SH-SY5Y (cell line): ENCODE data around the gene FOXD3.

Experiments used
- GATA2 ChIP-seq: IDR thresholded peaks from 2 replicates; pipeline ENCODE4 v1.6.1; 2011; ENCODE audit warnings: mild to moderate bottlenecking, low read depth, low read length
- GATA3 ChIP-seq: IDR thresholded peaks from 2 replicates; pipeline ENCODE4 v1.6.1; 2011; ENCODE audit warnings: low read depth, mild to moderate bottlenecking, low read length, moderate library complexity

FOXD3 gene

GRCh38 chr1:63316984-63317816 is 5.2 kb upstream of the FOXD3 start:
- no peak for TF ChIP-seq GATA3
- TF ChIP-seq GATA2 = no peak

GRCh38 chr1:63317817-63318152 is 4.6 kb upstream of the FOXD3 start:
- TF ChIP-seq GATA3 (no peak), GATA2 (no peak)

- no peak for TF ChIP-seq GATA2
- TF ChIP-seq GATA3 = no peak
Measured at GRCh38 chr1:63318201-63318979, 4.0 kb upstream of the FOXD3 start.

- TF ChIP-seq GATA2 = no peak
- TF ChIP-seq GATA3 = no peak
Measured at GRCh38 chr1:63319046-63320021, 3.0 kb upstream of the FOXD3 start.

GRCh38 chr1:63320022-63320721 is 2.2 kb upstream of the FOXD3 start:
- no peak for TF ChIP-seq GATA3
- no peak for TF ChIP-seq GATA2

GRCh38 chr1:63321066-63321784 is 1.1 kb upstream of the FOXD3 start:
- TF ChIP-seq GATA3 = no peak
- no peak for TF ChIP-seq GATA2

- TF ChIP-seq GATA3 = no peak
- TF ChIP-seq GATA2 = no peak
Measured at GRCh38 chr1:63321785-63322113, 618 bp upstream of the FOXD3 start.

GRCh38 chr1:63322944-63323864 is 837 bp downstream of the FOXD3 start:
- TF ChIP-seq GATA3 (no peak), GATA2 (no peak)

- no peak for TF ChIP-seq GATA2
- TF ChIP-seq GATA3 = no peak
Measured at GRCh38 chr1:63323865-63324778, 1.8 kb downstream of the FOXD3 start.

GRCh38 chr1:63324779-63325119 is 2.4 kb downstream of the FOXD3 start:
- TF ChIP-seq GATA2 = no peak
- TF ChIP-seq GATA3 = no peak
